GM12878 (cell line): ENCODE measurements around the gene VSTM4. TPM values are rescaled to one million over a fixed set of nuclear protein-coding genes. Genes with fewer than 3 reads are reported as not detected.

ENCODE experiments used
- ATAC-seq: fragments of 200-7000 bp; cut with Tn5 transposase; 3 replicates; pipeline ENCODE4 v1.9.1; 2020; ENCODE audit warnings: mild to moderate bottlenecking, moderate library complexity
- BruUV-seq: library from RNA; stranded (reverse); fragments of 400-500 nt; replicated peaks from 2 replicates; lab custom pipeline; 2021; lab: Mats Ljungman, UMichigan
- CTCF ChIA-PET: fragments of 300-600 bp; sonication (Branson Sonifier 250); formaldehyde crosslinking; extraction: SDS; loops from one replicate; lab custom pipeline; 2021; ENCODE audit warnings: inconsistent platforms; lab: Yijun Ruan, JAX
- POLR2A ChIA-PET: fragments of 350-600 bp; formaldehyde crosslinking; extraction: SDS; loops from one replicate; lab custom pipeline; 2021; ENCODE audit warnings: inconsistent platforms; lab: Charles Lee
- RAD21 ChIA-PET: fragments of 300-600 bp; sonication (Branson Sonifier 250); formaldehyde crosslinking; loops from one replicate; lab custom pipeline; 2023; ENCODE audit warnings: antibody characterized with exemption; ENCODE audit not compliant: unreplicated experiment; lab: Charles Lee
- SMC1A ChIA-PET: fragments of 300-600 bp; sonication (Branson Sonifier 250); formaldehyde crosslinking; loops from one replicate; lab custom pipeline; 2023; ENCODE audit not compliant: unreplicated experiment, uncharacterized antibody; lab: Charles Lee
- DNase-seq: peaks from one replicate; pipeline ENCODE4 v3.0.0-alpha.2; 2011; ENCODE audit warnings: low read depth, low spot score
- FAIRE-seq: peaks from 3 replicates; lab custom pipeline; 2011; peaks lifted over from hg19 to GRCh38; lab: Jason Lieb, UNC
- H2AFZ ChIP-seq: 2 replicates; pipeline ENCODE4 v1.6.0; 2011; ENCODE audit warnings: low read depth, low read length, control low read depth; ENCODE audit not compliant: control insufficient read depth
- H3K27ac ChIP-seq: 2 replicates; pipeline ENCODE4 v1.5.1; 2011; ENCODE audit warnings: control low read depth; ENCODE audit not compliant: control insufficient read depth, insufficient read depth
- H3K27me3 ChIP-seq, 2 experiments: replicated peaks in 1 of 2; 2 replicates each; pipeline versions ENCODE4 v1.6.0 to v1.6.1; 2011; ENCODE audit warnings: low read length in 1 of 2; ENCODE audit not compliant: control insufficient read depth in 2 of 2, insufficient read depth in 2 of 2
- H3K36me3 ChIP-seq, 2 experiments: 2 replicates each; pipeline ENCODE4 v1.5.1; 2011; ENCODE audit warnings: low read length in 1 of 2; ENCODE audit not compliant: control insufficient read depth in 2 of 2, insufficient read depth in 2 of 2
- H3K4me1 ChIP-seq: 2 replicates; pipeline ENCODE4 v1.6.1; 2011; ENCODE audit warnings: mild to moderate bottlenecking, low read length, moderate library complexity, mixed read lengths; ENCODE audit not compliant: control insufficient read depth, insufficient read depth
- H3K4me2 ChIP-seq: 2 replicates; pipeline ENCODE4 v1.6.0; 2011; ENCODE audit warnings: control low read depth; ENCODE audit not compliant: control insufficient read depth, insufficient read depth
- H3K4me3 ChIP-seq: fragments of 200-600 bp; sonication (generic); 2 replicates; pipeline ENCODE4 v1.5.1; 2016
- H3K79me2 ChIP-seq: 2 replicates; pipeline ENCODE4 v1.6.0; 2011; ENCODE audit warnings: low read length; ENCODE audit not compliant: control insufficient read depth, insufficient read depth
- H3K9ac ChIP-seq: 2 replicates; pipeline ENCODE4 v1.8.0; 2011; ENCODE audit warnings: low read length, control low read depth, mixed read lengths; ENCODE audit not compliant: control insufficient read depth, insufficient read depth
- H3K9me3 ChIP-seq: replicated peaks from 3 replicates; pipeline ENCODE4 v1.5.1; 2011; ENCODE audit warnings: mild to moderate bottlenecking, low read length; ENCODE audit not compliant: control insufficient read depth, insufficient read depth
- H4K20me1 ChIP-seq: 2 replicates; pipeline ENCODE4 v1.6.0; 2011; ENCODE audit not compliant: control insufficient read depth, insufficient read depth
- ESRRA ChIP-seq: IDR thresholded peaks from 2 replicates; pipeline ENCODE4 v1.6.1; 2012; ENCODE audit warnings: mild to moderate bottlenecking, low read length, improper control_type of control experiment
- HDAC2 ChIP-seq: fragments of 200-600 bp; sonication (generic); IDR thresholded peaks from 2 replicates; pipeline ENCODE4 v1.6.1; 2017
- POLR2AphosphoS2 ChIP-seq: IDR thresholded peaks from 2 replicates; pipeline ENCODE4 v1.6.1; 2011; ENCODE audit warnings: low read depth, mild to moderate bottlenecking, low read length, improper control_type of control experiment, moderate library complexity
- SIX5 ChIP-seq: IDR thresholded peaks from 2 replicates; pipeline ENCODE4 v1.6.1; 2011; ENCODE audit warnings: mild to moderate bottlenecking, low read depth, low read length, moderate library complexity; ENCODE audit not compliant: severe bottlenecking
- YY1 ChIP-seq: IDR thresholded peaks from 2 replicates; pipeline ENCODE4 v1.6.1; 2011; ENCODE audit warnings: low read depth, mild to moderate bottlenecking, low read length
- ZNF207 ChIP-seq: fragments of 450-650 bp; IDR thresholded peaks from 2 replicates; pipeline ENCODE4 v1.6.1; 2014; ENCODE audit warnings: antibody characterized with exemption, mild to moderate bottlenecking, borderline replicate concordance
- ZZZ3 ChIP-seq: IDR thresholded peaks from 2 replicates; pipeline ENCODE4 v1.6.1; 2011; ENCODE audit warnings: low read depth; ENCODE audit not compliant: control insufficient read depth, insufficient read length
- WGBS: methylation state at CpG from one replicate; pipeline ENCODE4 v1.1.6; 2016; ENCODE audit warnings: low lambda C conversion rate; ENCODE audit not compliant: insufficient replicate concordance, insufficient coverage; ENCODE audit errors: missing lambda C conversion rate; 5-methylcytosine and 5-hydroxymethylcytosine counted together
- in situ Hi-C: fragments of 300-500 bp; cut with MboI; formaldehyde crosslinking; loops from 9 replicates; pipeline ENCODE4 v1.14.3; 2018; ENCODE audit warnings: mixed read lengths
- intact Hi-C: fragments of 100-400 bp; cut with micrococcal nuclease; formaldehyde crosslinking; loops from one replicate; pipeline ENCODE4 v1.14.2; 2022; ENCODE audit not compliant: unreplicated experiment
- polyA plus RNA-seq, 11 experiments: library from polyadenylated mRNA; depleted of rRNA in 4 of 11; unstranded in 6 of 11; stranded (reverse) in 5 of 11; fragments of >200 nt; fragmentation: Nextera tagmentation in 4 of 11; fragmentation: Illumina TruSeq in 1 of 11; extraction: Ambion mirVana in 4 of 11; extraction: Trizol in 1 of 11; gene quantifications; 1 replicate in 1 of 11; 2 replicates in 10 of 11; pipeline versions ENCODE4 v1.2.1 to v1.2.3, GENCODE V29; 2011 to 2016; ENCODE audit warnings: inconsistent platforms in 2 of 11, missing spikeins in 2 of 11, low read depth in 1 of 11
- total RNA-seq, 4 experiments: library from RNA; depleted of rRNA in 3 of 4; stranded (reverse); fragments of >200 nt in 3 of 4; fragmentation: Illumina TruSeq in 1 of 4; extraction: Trizol in 1 of 4; gene quantifications; 2 replicates each; pipeline versions ENCODE4 v1.2.1 to v1.2.3, GENCODE V29; 2013 to 2021
- TF ChIP-seq, protein P1 (sequence below): IDR thresholded peaks from 2 replicates; pipeline ENCODE4 v1.6.1; 2012; ENCODE audit warnings: low read depth, low read length, improper control_type of control experiment
- TF ChIP-seq, protein P2 (sequence below): IDR thresholded peaks from 2 replicates; pipeline ENCODE4 v1.6.1; 2011; ENCODE audit warnings: low read depth, mild to moderate bottlenecking, low read length, moderate library complexity, borderline replicate concordance; ENCODE audit errors: extremely low read depth
- TF ChIP-seq, protein P3 (sequence below): fragments of 450-650 bp; IDR thresholded peaks from 2 replicates; pipeline ENCODE4 v1.6.1; 2017; ENCODE audit warnings: borderline replicate concordance

Gene VSTM4
- total and polyA plus RNA-seq, 10 of the 15 experiments (the other 5 are each of a cell fraction or from before 2014, with no cell fraction given), result 0.01 to 0.14 (median 0.02) TPM; not detected in 7

DNA sequence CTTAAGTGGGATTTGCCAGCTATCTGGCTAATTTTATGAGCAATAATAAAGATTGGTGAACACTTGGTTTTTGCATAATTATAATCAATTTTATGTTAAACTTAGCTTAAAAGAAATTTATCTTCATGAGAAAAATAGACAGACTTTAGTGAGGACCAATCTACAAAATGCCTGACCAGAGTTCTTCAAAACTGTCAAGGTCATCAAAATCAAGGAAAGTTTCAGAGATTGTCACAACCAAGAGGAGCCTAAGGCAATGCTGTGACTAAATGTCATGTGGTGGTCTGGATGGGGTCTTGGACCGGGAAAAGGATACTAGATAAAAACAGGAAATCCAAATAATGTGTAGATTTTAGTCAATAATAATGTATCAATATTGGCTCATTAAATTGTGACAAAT lies 36.2 kb upstream of the VSTM4 start:
- RAD21 ChIA-PET, result interaction anchor here (0.7 kb wide), 1 partner anchor 69 kb away, joined by 3 read pairs; no protein-coding TSS in a partner anchor
- Histone ChIP-seq H3K4me2 (no peak overlapping the region), H3K4me1 (no peaks in the 10 kb centered on the region), H3K27me3 (no peaks in the 10 kb centered on the region)
- no peak for FAIRE-seq
- 0% methylated on average over 1 of the region's 1 CpG for WGBS
- TF ChIP-seq, protein P1, sequence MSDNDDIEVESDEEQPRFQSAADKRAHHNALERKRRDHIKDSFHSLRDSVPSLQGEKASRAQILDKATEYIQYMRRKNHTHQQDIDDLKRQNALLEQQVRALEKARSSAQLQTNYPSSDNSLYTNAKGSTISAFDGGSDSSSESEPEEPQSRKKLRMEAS, result no peak
- TF ChIP-seq, all 136 proteins: peak for 0
- in situ Hi-C loops (no loop called here), intact Hi-C loops (no loop called here)
- Histone ChIP-seq H3K27ac (no peak overlapping the region), H3K4me3 (no peak overlapping the region), H2AFZ (no peak overlapping the region), H3K79me2 (no peaks in the 10 kb centered on the region), H3K9ac (no peak overlapping the region), H3K36me3 (no peaks in the 10 kb centered on the region), H3K9me3 (no peaks in the 10 kb centered on the region; the same call in 2 of the 3 replicates), H4K20me1 (no peaks in the 10 kb centered on the region)
- ChIA-PET CTCF (no interaction called here), POLR2A (interaction anchor here (0.6 kb wide), 1 partner anchor 372 kb away, joined by 4 read pairs; no protein-coding TSS in a partner anchor), SMC1A (interaction anchor here (1.0 to 1.1 kb wide), 2 partner anchors 51 to 790 kb away, joined by 3 read pairs; no protein-coding TSS in a partner anchor)
- DNase-seq, result no peak
- ATAC-seq, result no peak
- BruUV-seq, result no TSS peak

DNA sequence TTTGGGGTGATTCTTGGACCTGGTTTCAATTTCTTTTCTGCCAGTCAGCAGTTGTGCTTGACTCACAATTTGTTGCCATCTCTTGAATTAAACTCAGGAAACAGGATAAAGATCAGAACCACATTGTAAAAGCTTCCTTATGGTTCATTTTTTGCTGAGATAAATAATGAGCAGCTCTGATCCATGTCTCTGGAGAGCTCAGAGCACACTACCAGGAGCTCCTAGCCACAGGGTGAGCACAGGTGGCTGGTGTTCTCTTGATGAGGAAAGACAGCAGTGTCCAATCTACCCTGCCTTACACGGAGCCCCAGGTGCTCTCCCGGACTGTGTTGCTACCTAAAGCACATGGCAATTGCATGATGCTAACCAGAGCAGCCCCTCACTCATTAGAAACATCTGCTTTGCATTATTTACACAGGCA lies 35.7 kb upstream of the VSTM4 start:
- DNase-seq, result no peak
- ChIA-PET RAD21 (no interaction called here), CTCF (no interaction called here), POLR2A (no interaction called here), SMC1A (interaction anchor here (1.0 to 1.1 kb wide), 2 partner anchors 50 to 790 kb away, joined by 3 read pairs; no protein-coding TSS in a partner anchor)
- Histone ChIP-seq H3K9me3 (no peaks in the 10 kb centered on the region; the same call in 2 of the 3 replicates), H3K27ac (no peak overlapping the region), H3K4me2 (no peak overlapping the region), H3K36me3 (no peaks in the 10 kb centered on the region), H3K9ac (no peak overlapping the region), H3K27me3 (no peaks in the 10 kb centered on the region), H3K79me2 (no peaks in the 10 kb centered on the region), H3K4me3 (no peak overlapping the region), H2AFZ (no peak overlapping the region), H4K20me1 (no peaks in the 10 kb centered on the region), H3K4me1 (no peaks in the 10 kb centered on the region)
- ATAC-seq, result no peak
- no peak for FAIRE-seq
- TF ChIP-seq YY1 (no peak), ESRRA (no peak), POLR2AphosphoS2 (no peak), SIX5 (no peak), ZZZ3 (no peak), HDAC2 (no peak), ZNF207 (no peak)
- TF ChIP-seq, protein P2, sequence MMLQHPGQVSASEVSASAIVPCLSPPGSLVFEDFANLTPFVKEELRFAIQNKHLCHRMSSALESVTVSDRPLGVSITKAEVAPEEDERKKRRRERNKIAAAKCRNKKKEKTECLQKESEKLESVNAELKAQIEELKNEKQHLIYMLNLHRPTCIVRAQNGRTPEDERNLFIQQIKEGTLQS, result no peak
- TF ChIP-seq, protein P3, sequence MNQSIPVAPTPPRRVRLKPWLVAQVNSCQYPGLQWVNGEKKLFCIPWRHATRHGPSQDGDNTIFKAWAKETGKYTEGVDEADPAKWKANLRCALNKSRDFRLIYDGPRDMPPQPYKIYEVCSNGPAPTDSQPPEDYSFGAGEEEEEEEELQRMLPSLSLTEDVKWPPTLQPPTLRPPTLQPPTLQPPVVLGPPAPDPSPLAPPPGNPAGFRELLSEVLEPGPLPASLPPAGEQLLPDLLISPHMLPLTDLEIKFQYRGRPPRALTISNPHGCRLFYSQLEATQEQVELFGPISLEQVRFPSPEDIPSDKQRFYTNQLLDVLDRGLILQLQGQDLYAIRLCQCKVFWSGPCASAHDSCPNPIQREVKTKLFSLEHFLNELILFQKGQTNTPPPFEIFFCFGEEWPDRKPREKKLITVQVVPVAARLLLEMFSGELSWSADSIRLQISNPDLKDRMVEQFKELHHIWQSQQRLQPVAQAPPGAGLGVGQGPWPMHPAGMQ, result no peak
- BruUV-seq, result no TSS peak
- intact Hi-C loops, result no loop called here
- WGBS, result 42% methylated on average over 2 of the region's 2 CpGs
- in situ Hi-C loops, result no loop called here
